COLO829 (cell line): ENCODE results near the gene ABCA5.
A peak's percentile ranks its signal among the peaks of the same experiment; 100 is the strongest.

Experiments used
- DNase-seq: peaks from one replicate; pipeline ENCODE4 v3.0.0; 2012; ENCODE audit warnings: low spot score

Gene ABCA5

GRCh38 chr17:69268543-69269014 is 58.4 kb downstream of the ABCA5 start:
- DNase-seq = no peak

- DNase-seq = no peak
Measured at GRCh38 chr17:69267219-69267618, 59.7 kb downstream of the ABCA5 start.

GRCh38 chr17:69265873-69266272 is 61.1 kb downstream of the ABCA5 start:
- no peak for DNase-seq

GRCh38 chr17:69254187-69254586 is 72.7 kb downstream of the ABCA5 start:
- no peak for DNase-seq

GRCh38 chr17:69250641-69251040 is 76.3 kb downstream of the ABCA5 start:
- no peak for DNase-seq

GRCh38 chr17:69246726-69247375 is 80.1 kb downstream of the ABCA5 start:
- peak; percentile 51 for DNase-seq

- no peak for DNase-seq
Measured at GRCh38 chr17:69246202-69246601, 80.7 kb downstream of the ABCA5 start.

- DNase-seq = no peak
Measured at GRCh38 chr17:69245617-69246016, 81.3 kb downstream of the ABCA5 start.

- DNase-seq = peak; percentile 80
Measured at GRCh38 chr17:69239611-69240600, 87.0 kb downstream of the ABCA5 start.

- no peak for DNase-seq
Measured at GRCh38 chr17:69236946-69237345, 90.0 kb downstream of the ABCA5 start.

- DNase-seq = no peak
Measured at GRCh38 chr17:69236464-69236863, 90.5 kb downstream of the ABCA5 start.

GRCh38 chr17:69235338-69236058 is 91.4 kb downstream of the ABCA5 start:
- DNase-seq = peak; percentile 45

GRCh38 chr17:69232650-69233049 is 94.3 kb downstream of the ABCA5 start:
- DNase-seq = no peak

- DNase-seq = no peak
Measured at GRCh38 chr17:69231521-69231920, 95.4 kb downstream of the ABCA5 start.

GRCh38 chr17:69230939-69231338 is 96.0 kb downstream of the ABCA5 start:
- no peak for DNase-seq

- DNase-seq = no peak
Measured at GRCh38 chr17:69228576-69228975, 98.4 kb downstream of the ABCA5 start, which contains the start of gene ABCA10. TSS of gene ABCA10 (minus strand) at chr17:69228824. CDS start at chr17:69225358, 3,466 bp downstream.

- DNase-seq = no peak
Measured at GRCh38 chr17:69228018-69228417, 98.9 kb downstream of the ABCA5 start.

- no peak for DNase-seq
Measured at GRCh38 chr17:69227541-69227940, 99.4 kb downstream of the ABCA5 start.

- DNase-seq = no peak
Measured at GRCh38 chr17:69223809-69224208, 103.1 kb downstream of the ABCA5 start.

GRCh38 chr17:69222707-69223258 is 104.2 kb downstream of the ABCA5 start:
- peak; percentile 35 for DNase-seq

- DNase-seq = no peak
Measured at GRCh38 chr17:69220098-69220497, 106.8 kb downstream of the ABCA5 start.

- DNase-seq = no peak
Measured at GRCh38 chr17:69218986-69219385, 107.9 kb downstream of the ABCA5 start.
